OCI-LY1 (cell line): ENCODE results near the gene IGF1R.

Experiments
- H2AFZ ChIP-seq: fragments of 200-600 bp; sonication (generic), shearing (Covaris generic); 2 replicates; pipeline ENCODE4 v1.6.0; 2014; ENCODE audit warnings: antibody characterized with exemption, mild to moderate bottlenecking, low read length
- H3F3A ChIP-seq: fragments of 200-600 bp; sonication (generic), shearing (Covaris generic); 2 replicates; pipeline ENCODE4 v1.6.0; 2014; ENCODE audit warnings: mild to moderate bottlenecking, antibody characterized with exemption, low read length, moderate library complexity; ENCODE audit not compliant: insufficient read depth
- H3K27ac ChIP-seq: fragments of 200-600 bp; sonication (generic); 2 replicates; pipeline ENCODE4 v1.5.1; 2014; ENCODE audit warnings: low read length, mixed run types, mild to moderate bottlenecking, low read depth; ENCODE audit not compliant: poor library complexity, severe bottlenecking
- H3K27me3 ChIP-seq: fragments of 200-600 bp; sonication (generic); 2 replicates; pipeline ENCODE4 v1.6.0; 2014; ENCODE audit warnings: antibody characterized with exemption, mild to moderate bottlenecking, low read length, moderate library complexity; ENCODE audit not compliant: insufficient read depth
- H3K36me3 ChIP-seq: fragments of 200-600 bp; sonication (generic); 2 replicates; pipeline ENCODE4 v1.6.1; 2014; ENCODE audit warnings: mild to moderate bottlenecking, antibody characterized with exemption, low read length, moderate library complexity, mixed read lengths; ENCODE audit not compliant: insufficient read depth
- H3K4me1 ChIP-seq: fragments of 200-600 bp; sonication (generic); 2 replicates; pipeline ENCODE4 v1.5.1; 2014; ENCODE audit warnings: mild to moderate bottlenecking, low read length, moderate library complexity; ENCODE audit not compliant: insufficient read depth, severe bottlenecking
- H3K4me2 ChIP-seq: fragments of 200-600 bp; sonication (generic), shearing (Covaris generic); 2 replicates; pipeline ENCODE4 v1.6.1; 2014; ENCODE audit warnings: low read length
- H3K4me3 ChIP-seq: fragments of 200-600 bp; sonication (generic); 2 replicates; pipeline ENCODE4 v1.5.1; 2014; ENCODE audit warnings: low read length, low read depth, mild to moderate bottlenecking, mixed read lengths; ENCODE audit not compliant: poor library complexity, severe bottlenecking
- H3K79me2 ChIP-seq: fragments of 200-600 bp; shearing (Covaris generic); 2 replicates; pipeline ENCODE4 v1.6.1; 2016; ENCODE audit warnings: mixed run types, low read length, mixed read lengths; ENCODE audit not compliant: insufficient read depth
- H3K9ac ChIP-seq: fragments of 200-600 bp; sonication (generic), shearing (Covaris generic); 2 replicates; pipeline ENCODE4 v1.6.1; 2014; ENCODE audit warnings: mild to moderate bottlenecking, low read length, mixed read lengths
- H3K9me2 ChIP-seq: fragments of 200-600 bp; sonication (generic), shearing (Covaris generic); 2 replicates; pipeline ENCODE4 v1.6.1; 2014; ENCODE audit warnings: low read depth, mild to moderate bottlenecking, low read length, mixed read lengths
- H3K9me3 ChIP-seq: fragments of 200-600 bp; shearing (Covaris generic); 2 replicates; pipeline ENCODE4 v1.6.1; 2014; ENCODE audit warnings: low read length, mixed read lengths
- H4K20me1 ChIP-seq: fragments of 200-600 bp; sonication (generic), shearing (Covaris generic); 2 replicates; pipeline ENCODE4 v1.6.0; 2016; ENCODE audit warnings: mild to moderate bottlenecking, low read length; ENCODE audit not compliant: insufficient read depth
- EZH2 ChIP-seq: fragments of 200-600 bp; sonication (generic), shearing (Covaris generic); IDR thresholded peaks from 2 replicates; pipeline ENCODE4 v1.8.0; 2017; ENCODE audit warnings: borderline replicate concordance, mixed run types, mild to moderate bottlenecking, antibody characterized with exemption, low read length, moderate library complexity, mixed read lengths
- TF ChIP-seq, protein P1 (sequence below): fragments of 200-600 bp; sonication (generic), shearing (Covaris generic); IDR thresholded peaks from 2 replicates; pipeline ENCODE4 v1.5.1; 2017; ENCODE audit warnings: mild to moderate bottlenecking, antibody characterized with exemption, low read length, moderate library complexity, mixed read lengths

Gene IGF1R

DNA sequence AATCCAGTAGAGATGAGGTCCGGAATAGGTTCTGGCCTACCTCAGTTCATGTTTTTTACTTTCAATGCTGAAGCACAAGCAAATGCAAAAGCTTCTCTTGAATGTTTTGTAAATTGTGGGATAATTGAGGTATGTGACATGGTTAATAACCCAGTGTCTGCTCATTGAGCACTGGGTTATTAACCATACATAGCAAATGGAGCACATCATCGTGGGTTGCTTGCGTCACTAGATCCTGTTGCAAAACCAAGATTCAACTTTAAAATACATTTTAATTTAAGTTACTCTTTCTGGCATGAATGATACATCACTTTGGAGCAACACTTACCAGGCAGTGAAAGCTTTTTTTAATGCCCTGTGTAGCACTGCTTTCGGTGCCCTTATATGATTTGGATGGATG, 165.6 kb downstream of the IGF1R start:
- Histone ChIP-seq H3K9me3 (no peaks in the 10 kb centered on the region), H3K36me3 (no peaks in the 10 kb centered on the region), H4K20me1 (no peaks in the 10 kb centered on the region), H3K4me2 (no peak overlapping the region), H3K27ac (no peak overlapping the region), H3K9ac (no peak overlapping the region), H3K9me2 (no peaks in the 10 kb centered on the region), H3K79me2 (no peaks in the 10 kb centered on the region), H3K4me1 (no peaks in the 10 kb centered on the region), H3K27me3 (no peaks in the 10 kb centered on the region), H2AFZ (no peak overlapping the region), H3K4me3 (no peak overlapping the region), H3F3A (no peaks in the 10 kb centered on the region)
- TF ChIP-seq, protein P1, sequence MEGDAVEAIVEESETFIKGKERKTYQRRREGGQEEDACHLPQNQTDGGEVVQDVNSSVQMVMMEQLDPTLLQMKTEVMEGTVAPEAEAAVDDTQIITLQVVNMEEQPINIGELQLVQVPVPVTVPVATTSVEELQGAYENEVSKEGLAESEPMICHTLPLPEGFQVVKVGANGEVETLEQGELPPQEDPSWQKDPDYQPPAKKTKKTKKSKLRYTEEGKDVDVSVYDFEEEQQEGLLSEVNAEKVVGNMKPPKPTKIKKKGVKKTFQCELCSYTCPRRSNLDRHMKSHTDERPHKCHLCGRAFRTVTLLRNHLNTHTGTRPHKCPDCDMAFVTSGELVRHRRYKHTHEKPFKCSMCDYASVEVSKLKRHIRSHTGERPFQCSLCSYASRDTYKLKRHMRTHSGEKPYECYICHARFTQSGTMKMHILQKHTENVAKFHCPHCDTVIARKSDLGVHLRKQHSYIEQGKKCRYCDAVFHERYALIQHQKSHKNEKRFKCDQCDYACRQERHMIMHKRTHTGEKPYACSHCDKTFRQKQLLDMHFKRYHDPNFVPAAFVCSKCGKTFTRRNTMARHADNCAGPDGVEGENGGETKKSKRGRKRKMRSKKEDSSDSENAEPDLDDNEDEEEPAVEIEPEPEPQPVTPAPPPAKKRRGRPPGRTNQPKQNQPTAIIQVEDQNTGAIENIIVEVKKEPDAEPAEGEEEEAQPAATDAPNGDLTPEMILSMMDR: no peak
- no peak for TF ChIP-seq EZH2

GRCh38 chr15:98815207-98815606, 166.9 kb downstream of the IGF1R start:
- no peaks in the 10 kb centered on the region for H4K20me1 ChIP-seq
- no peak overlapping the region for H3K4me2 ChIP-seq
- H3K27ac ChIP-seq: no peak overlapping the region
- H3K79me2 ChIP-seq: no peaks in the 10 kb centered on the region
- H3F3A ChIP-seq: no peaks in the 10 kb centered on the region
- no peak overlapping the region for H2AFZ ChIP-seq
- H3K4me1 ChIP-seq: no peaks in the 10 kb centered on the region
- H3K9me2 ChIP-seq: no peaks in the 10 kb centered on the region
- H3K36me3 ChIP-seq: no peaks in the 10 kb centered on the region
- TF ChIP-seq, protein P1: no peak
- TF ChIP-seq EZH2: no peak
- no peak overlapping the region for H3K9ac ChIP-seq
- no peaks in the 10 kb centered on the region for H3K9me3 ChIP-seq
- H3K4me3 ChIP-seq: no peak overlapping the region
- H3K27me3 ChIP-seq: no peaks in the 10 kb centered on the region

- Histone ChIP-seq H3K9me2 (no peaks in the 10 kb centered on the region), H3K79me2 (no peaks in the 10 kb centered on the region), H3K4me3 (no peak overlapping the region), H4K20me1 (no peaks in the 10 kb centered on the region), H3K36me3 (no peaks in the 10 kb centered on the region), H3K4me2 (no peak overlapping the region), H2AFZ (no peak overlapping the region), H3K9ac (no peak overlapping the region), H3F3A (no peaks in the 10 kb centered on the region), H3K27me3 (no peaks in the 10 kb centered on the region), H3K4me1 (no peaks in the 10 kb centered on the region), H3K27ac (no peak overlapping the region), H3K9me3 (no peaks in the 10 kb centered on the region)
- TF ChIP-seq, protein P1: no peak
- no peak for TF ChIP-seq EZH2
Measured at GRCh38 chr15:98817745-98818144, 169.4 kb downstream of the IGF1R start.
